Measurements from ENCODE around the gene ARHGAP19.
"Not testable (repeated sequence)": the region's sequence is repeated elsewhere in the genome, so short reads cannot be mapped to it uniquely, and the experiment has no call there.

The ARHGAP19 gene

GRCh38 chr10:97291357-97292096, 910 bp downstream of the ARHGAP19 start:
- in situ Hi-C loops (cut with HindIII; ENCODE audit: low pct_ligation_motif_present, low pct_unique_long_range_greater_than_20kb, low sequenced_read_pairs) = no loop called here
- peak; percentile 14 for DNase-seq

GRCh38 chr10:97290576-97291356, 1.7 kb downstream of the ARHGAP19 start:
- DNase-seq; in situ Hi-C loops (cut with HindIII; ENCODE audit: low pct_ligation_motif_present, low pct_unique_long_range_greater_than_20kb, low sequenced_read_pairs): not testable (repeated sequence)

GRCh38 chr10:97290076-97290475, 2.4 kb downstream of the ARHGAP19 start:
- in situ Hi-C loops (cut with HindIII; ENCODE audit: low pct_ligation_motif_present, low pct_unique_long_range_greater_than_20kb, low sequenced_read_pairs); DNase-seq: not testable (repeated sequence)

- in situ Hi-C loops (cut with HindIII; ENCODE audit: low pct_ligation_motif_present, low pct_unique_long_range_greater_than_20kb, low sequenced_read_pairs) = no loop called here
- no peak for DNase-seq
These were observed 11.7 kb downstream of the ARHGAP19 start for GRCh38 chr10:97280783-97281182.

GRCh38 chr10:97279121-97279815, 13.2 kb downstream of the ARHGAP19 start:
- no peak for DNase-seq
- in situ Hi-C loops (cut with HindIII; ENCODE audit: low pct_ligation_motif_present, low pct_unique_long_range_greater_than_20kb, low sequenced_read_pairs) = no loop called here

GRCh38 chr10:97278491-97278989, 13.9 kb downstream of the ARHGAP19 start:
- peak; percentile 67 for DNase-seq
- in situ Hi-C loops (cut with HindIII; ENCODE audit: low pct_ligation_motif_present, low pct_unique_long_range_greater_than_20kb, low sequenced_read_pairs) = no loop called here

GRCh38 chr10:97277551-97277950, 14.9 kb downstream of the ARHGAP19 start:
- no peak for DNase-seq
- in situ Hi-C loops (cut with HindIII; ENCODE audit: low pct_ligation_motif_present, low pct_unique_long_range_greater_than_20kb, low sequenced_read_pairs) = no loop called here

- no peak for DNase-seq
- in situ Hi-C loops (cut with HindIII; ENCODE audit: low pct_ligation_motif_present, low pct_unique_long_range_greater_than_20kb, low sequenced_read_pairs) = no loop called here
These were observed 17.6 kb downstream of the ARHGAP19 start for GRCh38 chr10:97274828-97275227.

GRCh38 chr10:97273700-97274099, 18.7 kb downstream of the ARHGAP19 start:
- no peak for DNase-seq
- in situ Hi-C loops (cut with HindIII; ENCODE audit: low pct_ligation_motif_present, low pct_unique_long_range_greater_than_20kb, low sequenced_read_pairs) = no loop called here

GRCh38 chr10:97270523-97271154, 21.8 kb downstream of the ARHGAP19 start:
- in situ Hi-C loops (cut with HindIII; ENCODE audit: low pct_ligation_motif_present, low pct_unique_long_range_greater_than_20kb, low sequenced_read_pairs) = no loop called here
- DNase-seq = no peak

GRCh38 chr10:97267671-97268070, 24.8 kb downstream of the ARHGAP19 start:
- no peak for DNase-seq
- in situ Hi-C loops (cut with HindIII; ENCODE audit: low pct_ligation_motif_present, low pct_unique_long_range_greater_than_20kb, low sequenced_read_pairs) = no loop called here

GRCh38 chr10:97265095-97265494, 27.3 kb downstream of the ARHGAP19 start:
- DNase-seq; in situ Hi-C loops (cut with HindIII; ENCODE audit: low pct_ligation_motif_present, low pct_unique_long_range_greater_than_20kb, low sequenced_read_pairs): not testable (repeated sequence)

- in situ Hi-C loops (cut with HindIII; ENCODE audit: low pct_ligation_motif_present, low pct_unique_long_range_greater_than_20kb, low sequenced_read_pairs) = no loop called here
- no peak for DNase-seq
These were observed 28.5 kb downstream of the ARHGAP19 start for GRCh38 chr10:97263971-97264370.

- in situ Hi-C loops (cut with HindIII; ENCODE audit: low pct_ligation_motif_present, low pct_unique_long_range_greater_than_20kb, low sequenced_read_pairs) = no loop called here
- DNase-seq = no peak
These were observed 30.8 kb downstream of the ARHGAP19 start for GRCh38 chr10:97261656-97262055.

GRCh38 chr10:97261183-97261582, 31.3 kb downstream of the ARHGAP19 start:
- in situ Hi-C loops (cut with HindIII; ENCODE audit: low pct_ligation_motif_present, low pct_unique_long_range_greater_than_20kb, low sequenced_read_pairs) = no loop called here
- no peak for DNase-seq

- no peak for DNase-seq
- in situ Hi-C loops (cut with HindIII; ENCODE audit: low pct_ligation_motif_present, low pct_unique_long_range_greater_than_20kb, low sequenced_read_pairs) = no loop called here
These were observed 33.3 kb downstream of the ARHGAP19 start for GRCh38 chr10:97259119-97259518.

GRCh38 chr10:97256356-97256755, 36.1 kb downstream of the ARHGAP19 start:
- no peak for DNase-seq
- in situ Hi-C loops (cut with HindIII; ENCODE audit: low pct_ligation_motif_present, low pct_unique_long_range_greater_than_20kb, low sequenced_read_pairs) = no loop called here

- in situ Hi-C loops (cut with HindIII; ENCODE audit: low pct_ligation_motif_present, low pct_unique_long_range_greater_than_20kb, low sequenced_read_pairs) = no loop called here
- DNase-seq = no peak
These were observed 36.7 kb downstream of the ARHGAP19 start for GRCh38 chr10:97255512-97256293.
